GM23338 (cell line): Measurements from ENCODE around the gene TRIO. TPM values are rescaled to one million over a fixed set of nuclear protein-coding genes. Genes with fewer than 3 reads are reported as not detected.

Experiments used
- ATAC-seq: fragments of 200-7000 bp; cut with Tn5 transposase; 3 replicates; pipeline ENCODE4 v1.9.1; 2020
- DNase-seq: peaks from one replicate; pipeline ENCODE4 v3.0.0-alpha.2; 2015; ENCODE audit warnings: low spot score
- H2AFZ ChIP-seq: fragments of 200-600 bp; sonication (generic); 2 replicates; pipeline ENCODE4 v1.8.0; 2016; ENCODE audit warnings: antibody characterized with exemption, mild to moderate bottlenecking, moderate library complexity
- H3F3A ChIP-seq: fragments of 200-600 bp; sonication (generic); replicated peaks from 2 replicates; pipeline ENCODE4 v1.8.0; 2017; ENCODE audit warnings: antibody characterized with exemption, mixed run types, low read depth
- H3K27ac ChIP-seq: fragments of 200-600 bp; sonication (generic); 2 replicates; pipeline ENCODE4 v1.6.1; 2016; ENCODE audit warnings: low read depth
- H3K27me3 ChIP-seq: fragments of 200-600 bp; sonication (generic); 2 replicates; pipeline ENCODE4 v1.8.0; 2016; ENCODE audit warnings: mild to moderate bottlenecking, mixed run types, moderate library complexity; ENCODE audit not compliant: insufficient read depth
- H3K36me3 ChIP-seq: fragments of 200-600 bp; sonication (generic); 2 replicates; pipeline ENCODE4 v1.8.0; 2016; ENCODE audit warnings: mild to moderate bottlenecking; ENCODE audit not compliant: insufficient read depth
- H3K4me1 ChIP-seq: fragments of 200-600 bp; sonication (generic); 2 replicates; pipeline ENCODE4 v1.8.0; 2016; ENCODE audit warnings: mild to moderate bottlenecking, moderate library complexity; ENCODE audit not compliant: insufficient read depth
- H3K4me2 ChIP-seq: fragments of 200-600 bp; sonication (generic); 2 replicates; pipeline ENCODE4 v1.7.1; 2017; ENCODE audit warnings: mixed run types
- H3K4me3 ChIP-seq: fragments of 200-600 bp; sonication (generic); 2 replicates; pipeline ENCODE4 v1.6.1; 2016; ENCODE audit warnings: mixed run types
- H3K79me2 ChIP-seq: fragments of 200-600 bp; sonication (generic); replicated peaks from 2 replicates; pipeline ENCODE4 v1.8.0; 2017; ENCODE audit warnings: mild to moderate bottlenecking; ENCODE audit not compliant: insufficient read depth
- H3K9me2 ChIP-seq: fragments of 200-600 bp; sonication (generic); 2 replicates; pipeline ENCODE4 v1.8.0; 2017; ENCODE audit not compliant: insufficient read depth
- H4K20me1 ChIP-seq: fragments of 200-600 bp; sonication (generic); replicated peaks from 2 replicates; pipeline ENCODE4 v1.8.0; 2017; ENCODE audit warnings: mild to moderate bottlenecking; ENCODE audit not compliant: insufficient read depth
- H3K27ac Mint-ChIP-seq: 2 replicates; pipeline ENCODE4 v1.8.0; 2020; ENCODE audit warnings: inconsistent platforms, mild to moderate bottlenecking, moderate library complexity, mixed read lengths
- H3K27me3 Mint-ChIP-seq: 3 replicates; pipeline ENCODE4 v1.8.0; 2022; ENCODE audit warnings: low read depth, mild to moderate bottlenecking, moderate library complexity, mixed read lengths, inconsistent platforms; ENCODE audit not compliant: insufficient read depth, poor library complexity
- H3K36me3 Mint-ChIP-seq: 3 replicates; pipeline ENCODE4 v1.8.0; 2021; ENCODE audit warnings: low read depth, mild to moderate bottlenecking, inconsistent platforms, moderate library complexity, mixed read lengths
- H3K4me1 Mint-ChIP-seq: 3 replicates; pipeline ENCODE4 v1.8.0; 2020; ENCODE audit warnings: mild to moderate bottlenecking, inconsistent platforms, mixed read lengths
- H3K4me3 Mint-ChIP-seq: 3 replicates; pipeline ENCODE4 v1.8.0; 2021; ENCODE audit warnings: moderate library complexity, mild to moderate bottlenecking, inconsistent platforms, mixed read lengths
- H3K9me3 Mint-ChIP-seq: 3 replicates; pipeline ENCODE4 v1.8.0; 2020; ENCODE audit warnings: moderate library complexity, mild to moderate bottlenecking, inconsistent platforms, mixed read lengths
- CREB1 ChIP-seq: fragments of 250-450 bp; sonication (Bioruptor Pico); IDR thresholded peaks from 2 replicates; pipeline ENCODE4 v1.5.0; 2020; ENCODE audit warnings: low read depth, mild to moderate bottlenecking, moderate library complexity
- EZH2 ChIP-seq: fragments of 200-600 bp; sonication (generic); IDR thresholded peaks from one replicate; pipeline ENCODE4 v1.8.0; 2017; ENCODE audit warnings: antibody characterized with exemption, mild to moderate bottlenecking, low read depth; ENCODE audit not compliant: unreplicated experiment
- JUNB ChIP-seq: IDR thresholded peaks from one replicate; pipeline ENCODE4 v1.6.1; 2016; ENCODE audit warnings: antibody characterized with exemption; ENCODE audit not compliant: unreplicated experiment
- NANOG ChIP-seq: IDR thresholded peaks from 2 replicates; pipeline ENCODE4 v1.6.1; 2016; ENCODE audit warnings: antibody characterized with exemption, borderline replicate concordance
- POLR2AphosphoS5 ChIP-seq: IDR thresholded peaks from 2 replicates; pipeline ENCODE4 v1.6.1; 2016; ENCODE audit warnings: antibody characterized with exemption, low read depth
- STAT1 ChIP-seq: IDR thresholded peaks from one replicate; pipeline ENCODE4 v1.6.1; 2016; ENCODE audit warnings: antibody characterized with exemption; ENCODE audit not compliant: unreplicated experiment
- ZNF114 ChIP-seq: fragments of 250-450 bp; sonication (Bioruptor Pico); IDR thresholded peaks from 2 replicates; pipeline ENCODE4 v1.5.0; 2020; ENCODE audit warnings: mild to moderate bottlenecking, moderate library complexity
- ZNF331 ChIP-seq: fragments of 250-450 bp; sonication (Bioruptor Pico); IDR thresholded peaks from 2 replicates; pipeline ENCODE4 v1.5.0; 2020; ENCODE audit warnings: low read depth, mild to moderate bottlenecking, moderate library complexity
- polyA plus RNA-seq: library from polyadenylated mRNA; unstranded; fragments of >200 nt; fragmentation: Nextera tagmentation; extraction: Ambion mirVana; gene quantifications from 2 replicates; pipeline ENCODE4 v1.2.1, GENCODE V29; 2016
- total RNA-seq: library from RNA; depleted of rRNA; stranded (reverse); fragments of >200 nt; shearing (Covaris generic); gene quantifications from 2 replicates; pipeline ENCODE4 v1.2.3, GENCODE V29; 2014
- TF ChIP-seq, protein P1 (sequence below): IDR thresholded peaks from one replicate; pipeline ENCODE4 v1.6.1; 2018; ENCODE audit warnings: antibody characterized with exemption; ENCODE audit not compliant: unreplicated experiment
- TF ChIP-seq, protein P2 (sequence below): IDR thresholded peaks from 2 replicates; pipeline ENCODE4 v1.6.1; 2016; ENCODE audit warnings: antibody characterized with exemption
- TF ChIP-seq, protein P3 (sequence below): fragments of 250-450 bp; sonication (Bioruptor Pico); IDR thresholded peaks from 2 replicates; pipeline ENCODE4 v1.5.0; 2020; ENCODE audit warnings: mild to moderate bottlenecking, moderate library complexity

The TRIO gene
- total and polyA plus RNA-seq, 2 experiments from 2014 or later, result 13.8 to 113 TPM

DNA sequence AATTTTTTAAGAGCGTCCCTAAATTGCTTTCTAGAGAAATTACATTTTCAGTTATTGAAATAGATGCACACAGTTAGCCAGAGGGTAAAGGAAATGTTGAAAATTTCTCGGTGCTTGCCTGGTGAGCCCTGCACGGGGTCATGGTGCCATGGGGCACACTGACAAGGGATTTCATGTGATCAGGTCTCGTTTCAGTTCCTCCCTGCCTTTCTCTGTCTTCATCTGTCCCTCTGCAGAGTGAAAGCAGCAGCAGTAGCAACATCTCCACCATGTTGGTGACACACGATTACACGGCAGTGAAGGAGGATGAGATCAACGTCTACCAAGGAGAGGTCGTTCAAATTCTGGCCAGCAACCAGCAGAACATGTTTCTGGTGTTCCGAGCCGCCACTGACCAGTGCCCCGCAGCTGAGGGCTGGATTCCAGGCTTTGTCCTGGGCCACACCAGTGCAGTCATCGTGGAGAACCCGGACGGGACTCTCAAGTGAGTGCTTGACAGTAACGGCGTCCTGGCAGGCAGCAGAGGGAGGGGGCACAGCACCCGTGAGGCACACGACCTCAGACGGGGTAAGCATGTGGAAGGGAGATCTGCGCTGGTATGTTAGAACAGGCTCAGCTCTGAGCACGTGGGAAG is 349.3 kb downstream of the TRIO start:
- Histone ChIP-seq H3K4me2 (no peak overlapping the region), H3K4me3 (no peak overlapping the region), H3K36me3 (peaks cover 8% of the 10 kb centered on the region), H3K27me3 (0 out of 2 replicates have a peak, but pooled peaks cover 5% of the 10 kb centered on the region), H3K9me2 (no peaks in the 10 kb centered on the region), H2AFZ (no peak overlapping the region), H3F3A (no peaks in the 10 kb centered on the region), H3K79me2 (no peaks in the 10 kb centered on the region), H3K4me1 (peaks cover 4% of the 10 kb centered on the region; the same call in 1 of the 2 replicates), H4K20me1 (no peaks in the 10 kb centered on the region), H3K27ac (no peak overlapping the region)
- Mint-ChIP-seq H3K27me3 (peaks cover 11% of the 10 kb centered on the region), H3K9me3 (no peaks in the 10 kb centered on the region; the same call in 1 of the 3 replicates), H3K36me3 (peaks cover 54% of the 10 kb centered on the region), H3K4me3 (no peak overlapping the region), H3K27ac (no peak overlapping the region), H3K4me1 (peaks cover 11% of the 10 kb centered on the region)
- DNase-seq, result no peak
- ATAC-seq, result no peak
- TF ChIP-seq NANOG (no peak), CREB1 (CRISPR knock-in tag) (no peak), EZH2 (no peak), ZNF331 (no peak), ZNF114 (no peak), POLR2AphosphoS5 (no peak)
- TF ChIP-seq, protein P1, sequence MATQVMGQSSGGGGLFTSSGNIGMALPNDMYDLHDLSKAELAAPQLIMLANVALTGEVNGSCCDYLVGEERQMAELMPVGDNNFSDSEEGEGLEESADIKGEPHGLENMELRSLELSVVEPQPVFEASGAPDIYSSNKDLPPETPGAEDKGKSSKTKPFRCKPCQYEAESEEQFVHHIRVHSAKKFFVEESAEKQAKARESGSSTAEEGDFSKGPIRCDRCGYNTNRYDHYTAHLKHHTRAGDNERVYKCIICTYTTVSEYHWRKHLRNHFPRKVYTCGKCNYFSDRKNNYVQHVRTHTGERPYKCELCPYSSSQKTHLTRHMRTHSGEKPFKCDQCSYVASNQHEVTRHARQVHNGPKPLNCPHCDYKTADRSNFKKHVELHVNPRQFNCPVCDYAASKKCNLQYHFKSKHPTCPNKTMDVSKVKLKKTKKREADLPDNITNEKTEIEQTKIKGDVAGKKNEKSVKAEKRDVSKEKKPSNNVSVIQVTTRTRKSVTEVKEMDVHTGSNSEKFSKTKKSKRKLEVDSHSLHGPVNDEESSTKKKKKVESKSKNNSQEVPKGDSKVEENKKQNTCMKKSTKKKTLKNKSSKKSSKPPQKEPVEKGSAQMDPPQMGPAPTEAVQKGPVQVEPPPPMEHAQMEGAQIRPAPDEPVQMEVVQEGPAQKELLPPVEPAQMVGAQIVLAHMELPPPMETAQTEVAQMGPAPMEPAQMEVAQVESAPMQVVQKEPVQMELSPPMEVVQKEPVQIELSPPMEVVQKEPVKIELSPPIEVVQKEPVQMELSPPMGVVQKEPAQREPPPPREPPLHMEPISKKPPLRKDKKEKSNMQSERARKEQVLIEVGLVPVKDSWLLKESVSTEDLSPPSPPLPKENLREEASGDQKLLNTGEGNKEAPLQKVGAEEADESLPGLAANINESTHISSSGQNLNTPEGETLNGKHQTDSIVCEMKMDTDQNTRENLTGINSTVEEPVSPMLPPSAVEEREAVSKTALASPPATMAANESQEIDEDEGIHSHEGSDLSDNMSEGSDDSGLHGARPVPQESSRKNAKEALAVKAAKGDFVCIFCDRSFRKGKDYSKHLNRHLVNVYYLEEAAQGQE, result no peak

DNA sequence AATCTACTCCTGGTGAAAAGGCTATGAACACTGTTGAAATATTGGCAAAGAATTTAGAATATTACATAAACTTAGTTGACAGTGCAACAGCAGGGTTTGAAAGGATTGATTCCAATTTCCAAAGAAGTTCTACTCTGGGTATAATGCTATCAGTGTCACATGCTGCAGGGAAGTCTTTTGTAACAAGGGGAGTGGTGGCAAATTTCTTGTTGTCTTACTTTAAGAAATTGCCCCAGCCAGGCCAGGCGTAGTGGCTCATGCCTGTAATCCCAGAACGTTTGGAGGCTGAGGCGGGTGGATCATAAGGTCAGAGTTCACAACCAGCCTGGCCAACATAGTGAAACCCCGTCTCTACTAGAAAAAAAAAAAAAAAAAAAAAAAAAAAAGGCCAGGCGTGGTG is 352.2 kb downstream of the TRIO start:
- no peak overlapping the region for H2AFZ ChIP-seq
- H3K79me2 ChIP-seq, result no peaks in the 10 kb centered on the region
- no peak for ATAC-seq
- Mint-ChIP-seq H3K9me3 (no peaks in the 10 kb centered on the region; the same call in 2 of the 3 replicates), H3K4me3 (no peak overlapping the region), H3K36me3 (peaks cover 53% of the 10 kb centered on the region), H3K4me1 (no peaks in the 10 kb centered on the region), H3K27me3 (peaks cover 2% of the 10 kb centered on the region), H3K27ac (no peak overlapping the region)
- no peaks in the 10 kb centered on the region for H3F3A ChIP-seq
- no peak overlapping the region for H3K4me2 ChIP-seq
- H4K20me1 ChIP-seq, result no peaks in the 10 kb centered on the region
- H3K27ac ChIP-seq, result no peak overlapping the region
- H3K9me2 ChIP-seq, result no peaks in the 10 kb centered on the region
- no peaks in the 10 kb centered on the region for H3K4me1 ChIP-seq
- no peak overlapping the region for H3K4me3 ChIP-seq
- peaks cover 8% of the 10 kb centered on the region; the same call in 1 of the 2 replicates for H3K36me3 ChIP-seq
- no peak for DNase-seq
- H3K27me3 ChIP-seq, result no peaks in the 10 kb centered on the region
- no peak for TF ChIP-seq JUNB
- no peak for TF ChIP-seq ZNF331
- TF ChIP-seq, protein P2, sequence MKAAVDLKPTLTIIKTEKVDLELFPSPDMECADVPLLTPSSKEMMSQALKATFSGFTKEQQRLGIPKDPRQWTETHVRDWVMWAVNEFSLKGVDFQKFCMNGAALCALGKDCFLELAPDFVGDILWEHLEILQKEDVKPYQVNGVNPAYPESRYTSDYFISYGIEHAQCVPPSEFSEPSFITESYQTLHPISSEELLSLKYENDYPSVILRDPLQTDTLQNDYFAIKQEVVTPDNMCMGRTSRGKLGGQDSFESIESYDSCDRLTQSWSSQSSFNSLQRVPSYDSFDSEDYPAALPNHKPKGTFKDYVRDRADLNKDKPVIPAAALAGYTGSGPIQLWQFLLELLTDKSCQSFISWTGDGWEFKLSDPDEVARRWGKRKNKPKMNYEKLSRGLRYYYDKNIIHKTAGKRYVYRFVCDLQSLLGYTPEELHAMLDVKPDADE, result no peak
- no peak for TF ChIP-seq STAT1
- TF ChIP-seq, protein P3, sequence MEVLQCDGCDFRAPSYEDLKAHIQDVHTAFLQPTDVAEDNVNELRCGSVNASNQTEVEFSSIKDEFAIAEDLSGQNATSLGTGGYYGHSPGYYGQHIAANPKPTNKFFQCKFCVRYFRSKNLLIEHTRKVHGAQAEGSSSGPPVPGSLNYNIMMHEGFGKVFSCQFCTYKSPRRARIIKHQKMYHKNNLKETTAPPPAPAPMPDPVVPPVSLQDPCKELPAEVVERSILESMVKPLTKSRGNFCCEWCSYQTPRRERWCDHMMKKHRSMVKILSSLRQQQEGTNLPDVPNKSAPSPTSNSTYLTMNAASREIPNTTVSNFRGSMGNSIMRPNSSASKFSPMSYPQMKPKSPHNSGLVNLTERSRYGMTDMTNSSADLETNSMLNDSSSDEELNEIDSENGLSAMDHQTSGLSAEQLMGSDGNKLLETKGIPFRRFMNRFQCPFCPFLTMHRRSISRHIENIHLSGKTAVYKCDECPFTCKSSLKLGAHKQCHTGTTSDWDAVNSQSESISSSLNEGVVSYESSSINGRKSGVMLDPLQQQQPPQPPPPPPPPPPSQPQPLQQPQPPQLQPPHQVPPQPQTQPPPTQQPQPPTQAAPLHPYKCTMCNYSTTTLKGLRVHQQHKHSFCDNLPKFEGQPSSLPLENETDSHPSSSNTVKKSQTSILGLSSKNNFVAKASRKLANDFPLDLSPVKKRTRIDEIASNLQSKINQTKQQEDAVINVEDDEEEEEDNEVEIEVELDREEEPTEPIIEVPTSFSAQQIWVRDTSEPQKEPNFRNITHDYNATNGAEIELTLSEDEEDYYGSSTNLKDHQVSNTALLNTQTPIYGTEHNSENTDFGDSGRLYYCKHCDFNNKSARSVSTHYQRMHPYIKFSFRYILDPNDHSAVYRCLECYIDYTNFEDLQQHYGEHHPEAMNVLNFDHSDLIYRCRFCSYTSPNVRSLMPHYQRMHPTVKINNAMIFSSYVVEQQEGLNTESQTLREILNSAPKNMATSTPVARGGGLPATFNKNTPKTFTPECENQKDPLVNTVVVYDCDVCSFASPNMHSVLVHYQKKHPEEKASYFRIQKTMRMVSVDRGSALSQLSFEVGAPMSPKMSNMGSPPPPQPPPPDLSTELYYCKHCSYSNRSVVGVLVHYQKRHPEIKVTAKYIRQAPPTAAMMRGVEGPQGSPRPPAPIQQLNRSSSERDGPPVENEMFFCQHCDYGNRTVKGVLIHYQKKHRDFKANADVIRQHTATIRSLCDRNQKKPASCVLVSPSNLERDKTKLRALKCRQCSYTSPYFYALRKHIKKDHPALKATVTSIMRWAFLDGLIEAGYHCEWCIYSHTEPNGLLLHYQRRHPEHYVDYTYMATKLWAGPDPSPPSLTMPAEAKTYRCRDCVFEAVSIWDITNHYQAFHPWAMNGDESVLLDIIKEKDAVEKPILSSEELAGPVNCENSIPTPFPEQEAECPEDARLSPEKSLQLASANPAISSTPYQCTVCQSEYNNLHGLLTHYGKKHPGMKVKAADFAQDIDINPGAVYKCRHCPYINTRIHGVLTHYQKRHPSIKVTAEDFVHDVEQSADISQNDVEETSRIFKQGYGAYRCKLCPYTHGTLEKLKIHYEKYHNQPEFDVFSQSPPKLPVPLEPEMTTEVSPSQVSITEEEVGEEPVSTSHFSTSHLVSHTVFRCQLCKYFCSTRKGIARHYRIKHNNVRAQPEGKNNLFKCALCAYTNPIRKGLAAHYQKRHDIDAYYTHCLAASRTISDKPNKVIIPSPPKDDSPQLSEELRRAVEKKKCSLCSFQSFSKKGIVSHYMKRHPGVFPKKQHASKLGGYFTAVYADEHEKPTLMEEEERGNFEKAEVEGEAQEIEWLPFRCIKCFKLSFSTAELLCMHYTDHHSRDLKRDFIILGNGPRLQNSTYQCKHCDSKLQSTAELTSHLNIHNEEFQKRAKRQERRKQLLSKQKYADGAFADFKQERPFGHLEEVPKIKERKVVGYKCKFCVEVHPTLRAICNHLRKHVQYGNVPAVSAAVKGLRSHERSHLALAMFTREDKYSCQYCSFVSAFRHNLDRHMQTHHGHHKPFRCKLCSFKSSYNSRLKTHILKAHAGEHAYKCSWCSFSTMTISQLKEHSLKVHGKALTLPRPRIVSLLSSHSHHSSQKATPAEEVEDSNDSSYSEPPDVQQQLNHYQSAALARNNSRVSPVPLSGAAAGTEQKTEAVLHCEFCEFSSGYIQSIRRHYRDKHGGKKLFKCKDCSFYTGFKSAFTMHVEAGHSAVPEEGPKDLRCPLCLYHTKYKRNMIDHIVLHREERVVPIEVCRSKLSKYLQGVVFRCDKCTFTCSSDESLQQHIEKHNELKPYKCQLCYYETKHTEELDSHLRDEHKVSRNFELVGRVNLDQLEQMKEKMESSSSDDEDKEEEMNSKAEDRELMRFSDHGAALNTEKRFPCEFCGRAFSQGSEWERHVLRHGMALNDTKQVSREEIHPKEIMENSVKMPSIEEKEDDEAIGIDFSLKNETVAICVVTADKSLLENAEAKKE (CRISPR knock-in tag), result no peak
- TF ChIP-seq NANOG, result no peak
- no peak for TF ChIP-seq CREB1 (CRISPR knock-in tag)
